ENCODE measurements around the gene CACNA2D3.

- TF ChIP-seq, protein P1, sequence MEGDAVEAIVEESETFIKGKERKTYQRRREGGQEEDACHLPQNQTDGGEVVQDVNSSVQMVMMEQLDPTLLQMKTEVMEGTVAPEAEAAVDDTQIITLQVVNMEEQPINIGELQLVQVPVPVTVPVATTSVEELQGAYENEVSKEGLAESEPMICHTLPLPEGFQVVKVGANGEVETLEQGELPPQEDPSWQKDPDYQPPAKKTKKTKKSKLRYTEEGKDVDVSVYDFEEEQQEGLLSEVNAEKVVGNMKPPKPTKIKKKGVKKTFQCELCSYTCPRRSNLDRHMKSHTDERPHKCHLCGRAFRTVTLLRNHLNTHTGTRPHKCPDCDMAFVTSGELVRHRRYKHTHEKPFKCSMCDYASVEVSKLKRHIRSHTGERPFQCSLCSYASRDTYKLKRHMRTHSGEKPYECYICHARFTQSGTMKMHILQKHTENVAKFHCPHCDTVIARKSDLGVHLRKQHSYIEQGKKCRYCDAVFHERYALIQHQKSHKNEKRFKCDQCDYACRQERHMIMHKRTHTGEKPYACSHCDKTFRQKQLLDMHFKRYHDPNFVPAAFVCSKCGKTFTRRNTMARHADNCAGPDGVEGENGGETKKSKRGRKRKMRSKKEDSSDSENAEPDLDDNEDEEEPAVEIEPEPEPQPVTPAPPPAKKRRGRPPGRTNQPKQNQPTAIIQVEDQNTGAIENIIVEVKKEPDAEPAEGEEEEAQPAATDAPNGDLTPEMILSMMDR (IDR thresholded peaks at IDR 0.05) = no peak
- no peak for TF ChIP-seq POLR2A (IDR thresholded peaks at IDR 0.05)
These were observed 49.0 kb upstream of the CACNA2D3 start for GRCh38 chr3:54073386-54073785.
